UCSD-AML1 (cell line): ENCODE measurements around the gene TSHR.

Source experiments
- DNase-seq: peaks from one replicate; lab custom pipeline; 2025; ENCODE audit not compliant: unreplicated experiment; lab: John Stamatoyannopoulos, UW

The TSHR gene

GRCh38 chr14:81132468-81132867 is 177.0 kb downstream of the TSHR start:
- DNase-seq, result no peak

- no peak for DNase-seq
Observed at GRCh38 chr14:81133400-81133799, 178.0 kb downstream of the TSHR start.

GRCh38 chr14:81137316-81137715 is 181.9 kb downstream of the TSHR start:
- no peak for DNase-seq

- no peak for DNase-seq
Observed at GRCh38 chr14:81138429-81138828, 183.0 kb downstream of the TSHR start.

- no peak for DNase-seq
Observed at GRCh38 chr14:81141426-81141825, 186.0 kb downstream of the TSHR start.

GRCh38 chr14:81143793-81144192 is 188.4 kb downstream of the TSHR start:
- DNase-seq, result no peak

- DNase-seq, result no peak
Observed at GRCh38 chr14:81144824-81145603, 189.6 kb downstream of the TSHR start.

- no peak for DNase-seq
Observed at GRCh38 chr14:81147140-81147897, 191.9 kb downstream of the TSHR start.

- no peak for DNase-seq
Observed at GRCh38 chr14:81148635-81149034, 193.2 kb downstream of the TSHR start.

- no peak for DNase-seq
Observed at GRCh38 chr14:81153187-81153586, 197.8 kb downstream of the TSHR start.

- DNase-seq, result no peak
Observed at GRCh38 chr14:81157431-81157830, 202.0 kb downstream of the TSHR start.

GRCh38 chr14:81161088-81161487 is 205.7 kb downstream of the TSHR start:
- no peak for DNase-seq

GRCh38 chr14:81161749-81162148 is 206.3 kb downstream of the TSHR start:
- no peak for DNase-seq

GRCh38 chr14:81162941-81163340 is 207.5 kb downstream of the TSHR start:
- peak; percentile 48 for DNase-seq

- DNase-seq, result peak; percentile 58
Observed at GRCh38 chr14:81164167-81164774, 208.8 kb downstream of the TSHR start.

GRCh38 chr14:81165188-81165587 is 209.8 kb downstream of the TSHR start:
- DNase-seq, result no peak

GRCh38 chr14:81166121-81166520 is 210.7 kb downstream of the TSHR start:
- no peak for DNase-seq

- DNase-seq, result no peak
Observed at GRCh38 chr14:81169267-81169666, 213.8 kb downstream of the TSHR start.

GRCh38 chr14:81169711-81170103 is 214.3 kb downstream of the TSHR start:
- peak; percentile 71 for DNase-seq

- peak; percentile 88 for DNase-seq
Observed at GRCh38 chr14:81170104-81170828, 214.8 kb downstream of the TSHR start.

- no peak for DNase-seq
Observed at GRCh38 chr14:81170829-81171195, 215.4 kb downstream of the TSHR start.
